Activated CD8-positive, alpha-beta memory T cell treated with anti-CD3 and anti-CD28 coated beads, Interleukin-2, amount 50 U/mL, for 1 hour (primary cell): ENCODE measurements around the gene ZBTB37.
"Not testable (repeated sequence)": the region's sequence is repeated elsewhere in the genome, so short reads cannot be mapped to it uniquely, and the experiment has no call there.

ENCODE experiments used
- DNase-seq: peaks from one replicate; pipeline ENCODE4 v3.0.0-alpha.2; 2020; ENCODE audit errors: extremely low read depth

The ZBTB37 gene

GRCh38 chr1:173913111-173913510 is 44.9 kb downstream of the ZBTB37 start:
- DNase-seq: no peak

- DNase-seq: no peak
Measured at GRCh38 chr1:173914366-173914871, 46.2 kb downstream of the ZBTB37 start.

- no peak for DNase-seq
Measured at GRCh38 chr1:173915596-173915995, 47.4 kb downstream of the ZBTB37 start.

GRCh38 chr1:173916667-173917066 is 48.5 kb downstream of the ZBTB37 start:
- no peak for DNase-seq

- DNase-seq: no peak
Measured at GRCh38 chr1:173917149-173917548, 49.0 kb downstream of the ZBTB37 start, which contains the start of gene SERPINC1. SERPINC1 (minus strand) TSS chr1:173917327; CDS start chr1:173917259, 68 bp downstream.

GRCh38 chr1:173917635-173918493 is 49.7 kb downstream of the ZBTB37 start:
- no peak for DNase-seq

- DNase-seq: no peak
Measured at GRCh38 chr1:173920861-173921260, 52.7 kb downstream of the ZBTB37 start.

GRCh38 chr1:173925306-173926242 is 57.4 kb downstream of the ZBTB37 start:
- no peak for DNase-seq

GRCh38 chr1:173930541-173930940 is 62.4 kb downstream of the ZBTB37 start:
- not testable (repeated sequence) for DNase-seq

GRCh38 chr1:173934440-173934839 is 66.3 kb downstream of the ZBTB37 start:
- DNase-seq: no peak

GRCh38 chr1:173937062-173937461 is 68.9 kb downstream of the ZBTB37 start:
- no peak for DNase-seq

- no peak for DNase-seq
Measured at GRCh38 chr1:173946380-173946921, 78.3 kb downstream of the ZBTB37 start.

GRCh38 chr1:173948594-173948993 is 80.4 kb downstream of the ZBTB37 start:
- no peak for DNase-seq
